Heart left ventricle (tissue), 16 donors: Measurements from ENCODE around the gene OSBPL9. TPM values are rescaled to one million over a fixed set of nuclear protein-coding genes. Genes with fewer than 3 reads are reported as not detected.

Source experiments
- ATAC-seq, 4 donors: fragments of 200-7000 bp; cut with Tn5 transposase; one replicate each; pipeline ENCODE4 v1.9.1; 2020 to 2022; ENCODE audit warnings: moderate library complexity in 4 of 4, mild to moderate bottlenecking in 3 of 4, moderate number of reproducible peaks in 1 of 4
- DNase-seq, 5 donors: peaks; one replicate each; pipeline ENCODE4 v3.0.0-alpha.2; 2020
- H3K27ac ChIP-seq, 12 donors: fragments of 200-600 bp; sonication (generic) in 4 of 12; one replicate each; pipeline versions ENCODE4 v1.5.0 to v1.8.0; 2016 to 2022; ENCODE audit warnings: mild to moderate bottlenecking in 2 of 12
- H3K27me3 ChIP-seq, 9 donors: fragments of 200-600 bp; sonication (generic) in 2 of 9; one replicate each; pipeline versions ENCODE4 v1.5.1 to v1.8.0; 2016 to 2022; ENCODE audit warnings: mild to moderate bottlenecking in 3 of 9
- H3K36me3 ChIP-seq, 9 donors: fragments of 200-600 bp; sonication (generic) in 2 of 9; one replicate each; pipeline versions ENCODE4 v1.5.0 to v1.8.0; 2018 to 2022; ENCODE audit warnings: mild to moderate bottlenecking in 2 of 9
- H3K4me1 ChIP-seq, 12 donors: fragments of 200-600 bp; sonication (generic) in 4 of 12; one replicate each; pipeline versions ENCODE4 v1.5.0 to v1.8.0; 2016 to 2022; ENCODE audit warnings: mild to moderate bottlenecking in 3 of 12
- H3K4me3 ChIP-seq, 12 donors: fragments of 200-600 bp; sonication (generic) in 4 of 12; one replicate each; pipeline versions ENCODE4 v1.5.0 to v1.8.0; 2017 to 2022; ENCODE audit warnings: mild to moderate bottlenecking in 9 of 12, moderate library complexity in 4 of 12
- H3K9me3 ChIP-seq, 12 donors: fragments of 200-600 bp; sonication (generic) in 4 of 12; one replicate each; pipeline versions ENCODE4 v1.5.0 to v1.8.0; 2016 to 2022; ENCODE audit warnings: mild to moderate bottlenecking in 1 of 12
- POLR2A ChIP-seq, 2 donors: fragments of 450-650 bp; IDR thresholded peaks; one replicate each; pipeline ENCODE4 v1.6.1; 2017; ENCODE audit warnings: antibody characterized with exemption in 2 of 2, mild to moderate bottlenecking in 2 of 2, moderate library complexity in 2 of 2
- WGBS, 4 donors: extraction: QIAGEN DNeasy Blood & Tissue Kit in 2 of 4; methylation state at CpG; one replicate each; pipeline versions ENCODE4 v1.1.5 to v1.1.7; 2013 to 2018; 5-methylcytosine and 5-hydroxymethylcytosine counted together
- intact Hi-C, 10 donors: fragments of 100-400 bp; cut with DNase I; formaldehyde crosslinking; loops; one replicate each; pipeline versions ENCODE4 v1.11.1 to v1.14.2; 2022
- polyA plus RNA-seq, 2 donors: library from polyadenylated mRNA; stranded (reverse); fragments of 200-250 nt; gene quantifications; one replicate each; pipeline ENCODE4 v1.2.3, GENCODE V29; 2013
- total RNA-seq, 9 donors: library from RNA; depleted of rRNA in 2 of 9; stranded (reverse); fragments of >200 nt in 2 of 9; fragmentation: NEBNext Ultra II Directional in 3 of 9; extraction: Animal tissue kit (Norgen Biotek cat#: 25700) in 3 of 9; gene quantifications; one replicate each; pipeline versions ENCODE4 v1.1.0 to v1.2.4, GENCODE V29; 2016 to 2023
- TF ChIP-seq, protein P1 (sequence below), 12 donors: fragments of 200-600 bp; sonication (generic) in 4 of 12; IDR thresholded peaks; one replicate each; pipeline versions ENCODE4 v1.5.0 to v1.8.0; 2018 to 2022; ENCODE audit warnings: antibody characterized with exemption in 12 of 12, mild to moderate bottlenecking in 5 of 12
- donor health status: ischemic (EF 13 %, LVEDD 7.1; RV severe dilation, severe dysfunction).
- donor health status: healthy with polysubstance abuse.
- donor health status: DM: no; HTN: yes; CAD: no.
- donor health status: DM: no; HTN: no; CAD: no.
- donor health status: ischemic (EF 25% LVEDD 6.9; RV normal size, moderate dysfunction).
- donor health status: ischemic (EF 25% LVEDD 5.7; RV mildly dilated, moderate dysfunction).
- donor health status: healthy.
- donor health status: DM: yes; HTN: yes; CAD: no.
- donor health status: ischemic (EF 35%, LVEDD 5.7; RV mildly dilated, moderate dysfunction).
- donor health status: nonischemic (EF 11% LVEDD 7.7; RV severe dilation, severe dysfunction).
- donor health status: DM: yes; HTN: yes; CAD: no.
- donor health status: PGD.
- donor health status: ischemic (EF 29% LVEDD 5.4; RV normal size, mild dysfunction).
- donor health status: nonischemic (EF 23%, LVEDD 6.1; RV moderate dilation, normal function).

OSBPL9 gene
- total and polyA plus RNA-seq, 11 donors: 44.5 to 69.5 (median 52.5) TPM

DNA sequence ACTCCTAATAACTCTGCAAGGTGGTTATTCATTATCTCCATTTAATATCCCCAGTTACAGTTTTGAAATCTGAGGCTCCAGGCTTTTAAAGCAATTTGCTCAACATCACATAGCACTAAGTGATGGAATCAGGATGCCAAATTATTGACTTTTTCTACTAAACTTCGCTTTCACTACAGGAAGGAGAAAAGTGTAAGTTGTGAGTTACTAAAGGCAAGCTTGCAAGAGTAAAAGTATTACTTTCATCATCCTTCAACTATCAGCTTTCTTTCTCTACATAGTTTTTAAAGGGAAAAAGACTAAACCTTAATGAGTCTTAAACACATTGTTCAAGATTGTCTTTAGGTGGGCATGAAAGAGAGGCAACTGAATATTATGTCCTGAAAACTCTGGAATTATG, 1.8 kb downstream of the OSBPL9 start:
- DNase-seq (no peak), ATAC-seq (no peak)
- TF ChIP-seq POLR2A (IDR thresholded peaks at IDR 0.05): no peak
- TF ChIP-seq, protein P1, sequence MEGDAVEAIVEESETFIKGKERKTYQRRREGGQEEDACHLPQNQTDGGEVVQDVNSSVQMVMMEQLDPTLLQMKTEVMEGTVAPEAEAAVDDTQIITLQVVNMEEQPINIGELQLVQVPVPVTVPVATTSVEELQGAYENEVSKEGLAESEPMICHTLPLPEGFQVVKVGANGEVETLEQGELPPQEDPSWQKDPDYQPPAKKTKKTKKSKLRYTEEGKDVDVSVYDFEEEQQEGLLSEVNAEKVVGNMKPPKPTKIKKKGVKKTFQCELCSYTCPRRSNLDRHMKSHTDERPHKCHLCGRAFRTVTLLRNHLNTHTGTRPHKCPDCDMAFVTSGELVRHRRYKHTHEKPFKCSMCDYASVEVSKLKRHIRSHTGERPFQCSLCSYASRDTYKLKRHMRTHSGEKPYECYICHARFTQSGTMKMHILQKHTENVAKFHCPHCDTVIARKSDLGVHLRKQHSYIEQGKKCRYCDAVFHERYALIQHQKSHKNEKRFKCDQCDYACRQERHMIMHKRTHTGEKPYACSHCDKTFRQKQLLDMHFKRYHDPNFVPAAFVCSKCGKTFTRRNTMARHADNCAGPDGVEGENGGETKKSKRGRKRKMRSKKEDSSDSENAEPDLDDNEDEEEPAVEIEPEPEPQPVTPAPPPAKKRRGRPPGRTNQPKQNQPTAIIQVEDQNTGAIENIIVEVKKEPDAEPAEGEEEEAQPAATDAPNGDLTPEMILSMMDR (IDR thresholded peaks at IDR 0.05): no peak
- no peaks in the 10 kb centered on the region for H3K36me3 ChIP-seq
- 76 to 84% (median 84%) methylated on average over 1 of the region's 1 CpG for WGBS, 4 donors
- H3K4me3 ChIP-seq: peak overlapping the region in 8 of 12 donors; percentile 55 to 95 (median 90)
- peaks cover 8 to 65% (median 52%) of the 10 kb centered on the region in 12 donors for H3K4me1 ChIP-seq
- H3K27me3 ChIP-seq: no peaks in the 10 kb centered on the region
- no peaks in the 10 kb centered on the region for H3K9me3 ChIP-seq
- intact Hi-C loops: loop anchor here in 5 of 10 donors (5.0 to 10.0 kb wide), 5 partner anchors 41 to 204 kb away; partner anchors contain the start of gene EPS15 (in 3 of the 5)
- H3K27ac ChIP-seq: peak overlapping the region in 7 of 12 donors; percentile 10 to 92 (median 31)

DNA sequence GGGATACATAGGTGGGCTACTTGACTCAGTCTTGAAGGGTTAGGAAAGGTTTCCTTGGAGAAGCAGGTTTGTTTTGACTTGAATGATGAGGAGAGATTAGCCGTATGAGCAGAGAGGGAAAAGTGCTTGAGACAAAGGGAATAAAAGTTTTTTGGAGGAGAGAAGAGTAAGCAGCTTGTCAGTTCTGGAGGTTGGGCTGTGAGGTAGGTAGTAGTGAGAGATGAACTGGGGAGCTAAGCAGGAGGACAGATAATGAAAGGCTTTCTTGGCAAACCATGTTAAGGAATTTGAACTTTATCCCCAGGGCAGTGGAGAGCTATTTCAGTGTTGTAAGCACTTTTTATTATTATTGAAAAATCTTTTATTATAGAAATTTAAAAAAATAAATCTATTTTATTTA, 3.6 kb downstream of the OSBPL9 start:
- WGBS, 4 donors: 68 to 86% (median 81%) methylated on average over 1 of the region's 1 CpG
- no peak for DNase-seq
- intact Hi-C loops: loop anchor here in 1 of 10 donors (5.0 kb wide), 1 partner anchor 152 kb away; no protein-coding TSS in a partner anchor
- H3K9me3 ChIP-seq: no peaks in the 10 kb centered on the region
- peaks cover 8 to 81% (median 63%) of the 10 kb centered on the region in 12 donors for H3K4me1 ChIP-seq
- TF ChIP-seq POLR2A (IDR thresholded peaks at IDR 0.05): no peak
- TF ChIP-seq, protein P1 (IDR thresholded peaks at IDR 0.05): no peak
- no peaks in the 10 kb centered on the region for H3K36me3 ChIP-seq
- H3K27ac ChIP-seq: peak overlapping the region in 1 of 12 donors; percentile 47
- H3K4me3 ChIP-seq: no peak overlapping the region
- ATAC-seq: no peak
- H3K27me3 ChIP-seq: no peaks in the 10 kb centered on the region

DNA sequence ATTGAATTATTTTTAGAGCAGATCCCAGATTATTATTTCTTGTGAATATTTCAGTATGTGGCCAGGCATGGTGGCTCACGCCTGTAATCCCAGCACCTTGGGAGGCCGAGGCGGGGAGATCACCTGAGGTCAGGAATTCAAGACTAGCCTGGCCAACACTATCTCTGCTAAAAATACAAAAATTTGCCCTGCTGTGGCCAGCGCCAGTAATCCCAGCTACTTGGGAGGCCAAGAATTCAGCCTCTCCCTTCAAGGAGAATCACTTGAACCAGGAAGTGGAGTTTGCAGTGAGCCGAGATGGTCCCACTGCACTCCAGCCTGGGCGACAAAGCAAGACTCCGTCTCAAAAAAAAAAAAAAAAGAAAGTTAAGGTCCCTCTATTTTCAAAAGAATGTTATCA, 4.3 kb downstream of the OSBPL9 start:
- H3K9me3 ChIP-seq: no peaks in the 10 kb centered on the region
- H3K36me3 ChIP-seq: no peaks in the 10 kb centered on the region
- 82 to 89% (median 85%) methylated on average over 7 of the region's 7 CpGs for WGBS, 4 donors
- H3K27ac ChIP-seq: peak overlapping the region in 2 of 12 donors; percentile 8 to 47
- DNase-seq: no peak
- TF ChIP-seq, protein P1 (IDR thresholded peaks at IDR 0.05): no peak
- TF ChIP-seq POLR2A (IDR thresholded peaks at IDR 0.05): no peak
- no peak for ATAC-seq
- no peaks in the 10 kb centered on the region for H3K27me3 ChIP-seq
- H3K4me1 ChIP-seq: peaks cover 8 to 82% (median 62%) of the 10 kb centered on the region in 12 donors
- no peak overlapping the region for H3K4me3 ChIP-seq
- intact Hi-C loops: loop anchor here in 1 of 10 donors (5.0 kb wide), 1 partner anchor 151 kb away; no protein-coding TSS in a partner anchor

DNA sequence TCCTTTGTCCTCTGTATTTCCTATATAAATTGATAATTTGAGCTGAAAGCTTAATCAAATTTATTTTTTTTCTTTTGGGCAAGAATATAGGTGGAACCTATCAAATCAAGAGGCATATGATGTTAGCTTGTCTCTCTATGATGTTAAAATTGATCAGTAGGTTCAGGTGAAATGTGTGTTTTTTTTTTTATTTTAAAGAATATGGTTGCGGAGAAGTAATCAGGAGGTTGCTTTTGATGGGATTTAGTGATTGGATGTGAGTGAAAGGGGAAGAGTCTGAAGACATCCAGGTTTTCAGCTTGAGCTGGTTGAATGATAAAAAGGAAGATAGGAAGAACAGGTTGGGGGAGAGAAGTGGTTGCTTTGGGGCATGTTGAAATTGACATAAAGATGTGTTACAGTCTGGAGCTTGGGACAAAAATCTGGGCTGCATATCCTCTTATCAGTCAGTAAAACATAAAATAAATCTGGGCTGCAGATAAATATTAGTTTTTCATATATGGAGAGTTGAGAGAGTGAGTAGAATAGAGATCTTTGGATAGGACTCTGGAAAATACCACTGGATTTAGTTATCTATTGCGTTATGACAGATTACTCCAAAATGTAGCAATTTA, 5.1 kb downstream of the OSBPL9 start:
- WGBS, 4 donors: 77 to 87% (median 82%) methylated on average over 2 of the region's 2 CpGs
- Histone ChIP-seq H3K36me3 (no peaks in the 10 kb centered on the region), H3K4me1 (peaks cover 8 to 83% (median 57%) of the 10 kb centered on the region in 12 donors), H3K4me3 (no peak overlapping the region), H3K27me3 (no peaks in the 10 kb centered on the region), H3K9me3 (no peaks in the 10 kb centered on the region), H3K27ac (peak overlapping the region in 7 of 12 donors; percentile 8 to 62 (median 45))
- ATAC-seq: no peak
- TF ChIP-seq POLR2A (IDR thresholded peaks at IDR 0.05): no peak
- TF ChIP-seq, protein P1 (IDR thresholded peaks at IDR 0.05): no peak
- DNase-seq: no peak
- intact Hi-C loops: loop anchor here in 1 of 10 donors (5.0 kb wide), 1 partner anchor 150 kb away; no protein-coding TSS in a partner anchor
